A549 (cell line): ENCODE results near the gene CDH4.

Experiments
- BHLHE40 ChIP-seq: IDR thresholded peaks from 2 replicates; pipeline ENCODE4 v1.6.1; 2012; ENCODE audit warnings: low read depth, low read length, inconsistent platforms
- CTCF ChIP-seq: fragments of >200 bp; sonication (Bioruptor Twin); formaldehyde crosslinking; IDR thresholded peaks from 3 replicates; pipeline ENCODE4 v1.5.1; 2016
- ELK1 ChIP-seq: fragments of 150-350 bp; IDR thresholded peaks from 2 replicates; pipeline ENCODE4 v1.6.1; 2014; ENCODE audit warnings: low read depth, mild to moderate bottlenecking, low read length
- EP300 ChIP-seq, 2 experiments: fragments of >200 bp; sonication (Bioruptor Twin); formaldehyde crosslinking; IDR thresholded peaks; 2 replicates in 1 of 2; 3 replicates in 1 of 2; pipeline ENCODE4 v1.6.1; 2016 to 2017
- ESRRA ChIP-seq: fragments of 150-350 bp; IDR thresholded peaks from 2 replicates; pipeline ENCODE4 v1.6.1; 2014; ENCODE audit warnings: mild to moderate bottlenecking, low read length, borderline replicate concordance
- GATA3 ChIP-seq: IDR thresholded peaks from 2 replicates; pipeline ENCODE4 v1.6.1; 2012; ENCODE audit warnings: borderline replicate concordance
- HDAC2 ChIP-seq: fragments of 200-600 bp; sonication (generic); IDR thresholded peaks from 2 replicates; pipeline ENCODE4 v1.6.1; 2016
- POLR2A ChIP-seq: IDR thresholded peaks from 2 replicates; pipeline ENCODE4 v1.6.1; 2012; ENCODE audit warnings: mild to moderate bottlenecking, low read length
- RCOR1 ChIP-seq: fragments of 150-350 bp; IDR thresholded peaks from 2 replicates; pipeline ENCODE4 v1.6.1; 2014; ENCODE audit warnings: antibody characterized with exemption, low read length, low read depth
- REST ChIP-seq: fragments of 200-600 bp; sonication (generic); IDR thresholded peaks from 2 replicates; pipeline ENCODE4 v1.6.1; 2016; ENCODE audit warnings: antibody characterized with exemption, mild to moderate bottlenecking, moderate library complexity
- ZC3H11A ChIP-seq: fragments of 450-650 bp; IDR thresholded peaks from 2 replicates; pipeline ENCODE4 v1.6.1; 2014; ENCODE audit warnings: antibody characterized with exemption, mild to moderate bottlenecking
- ZNF302 ChIP-seq: fragments of 250-450 bp; sonication (Bioruptor Pico); IDR thresholded peaks from 2 replicates; pipeline ENCODE4 v1.9.0; 2021; ENCODE audit warnings: inconsistent platforms, mild to moderate bottlenecking, moderate library complexity

- no peak for TF ChIP-seq POLR2A
- no peak for TF ChIP-seq REST
- no peak for TF ChIP-seq RCOR1
- TF ChIP-seq CTCF: no peak
- no peak for TF ChIP-seq HDAC2
- TF ChIP-seq ESRRA: no peak
- no peak for TF ChIP-seq BHLHE40
- TF ChIP-seq ZC3H11A: no peak
- TF ChIP-seq ZNF302: no peak
- TF ChIP-seq EP300 (IDR thresholded peaks at IDR 0.05): no peak
- no peak for TF ChIP-seq ELK1
- no peak for TF ChIP-seq GATA3
Measured at GRCh38 chr20:61821735-61822134, 569.7 kb downstream of the CDH4 start.
